ENCODE results near the gene ZNF620.
A peak's percentile ranks its signal among the peaks of the same experiment; 100 is the strongest.
"Not testable (repeated sequence)": the region's sequence is repeated elsewhere in the genome, so short reads cannot be mapped to it uniquely, and the experiment has no call there.

ZNF620 gene

GRCh38 chr3:40504636-40505430 lies 1.0 kb upstream of the ZNF620 start:
- DNase-seq: no peak

DNA sequence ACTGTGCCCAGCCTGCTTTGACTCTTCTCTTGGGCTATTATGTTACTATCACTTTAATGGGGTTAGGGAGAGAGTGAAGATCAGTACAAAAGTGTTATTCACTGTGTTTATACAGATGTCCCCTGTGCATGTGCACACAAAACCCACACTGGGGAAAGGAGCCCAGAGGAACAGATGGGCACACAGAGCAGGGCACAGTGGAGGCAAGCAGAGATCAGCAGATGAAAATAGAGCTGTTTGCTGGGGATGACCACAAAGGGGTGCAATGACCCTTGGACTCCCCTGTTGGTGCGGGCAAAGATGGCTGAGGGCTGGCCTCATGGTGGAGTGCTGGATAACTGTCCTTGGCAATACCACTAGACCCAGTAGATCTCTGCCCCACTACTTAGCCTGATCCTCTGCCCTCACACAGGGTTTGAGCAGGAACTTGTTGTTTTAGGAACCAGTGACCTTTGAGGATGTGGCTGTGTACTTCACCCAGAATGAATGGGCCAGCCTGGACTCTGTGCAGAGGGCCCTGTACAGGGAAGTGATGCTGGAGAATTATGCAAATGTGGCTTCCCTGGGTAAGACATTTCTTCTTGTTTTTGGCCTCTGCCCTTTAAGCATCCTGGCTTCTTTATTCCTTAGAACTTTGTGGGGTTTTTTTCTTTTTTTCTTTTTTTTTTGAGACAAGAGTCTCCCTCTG lies 5.3 kb downstream of the ZNF620 start:
- no peak for DNase-seq

DNA sequence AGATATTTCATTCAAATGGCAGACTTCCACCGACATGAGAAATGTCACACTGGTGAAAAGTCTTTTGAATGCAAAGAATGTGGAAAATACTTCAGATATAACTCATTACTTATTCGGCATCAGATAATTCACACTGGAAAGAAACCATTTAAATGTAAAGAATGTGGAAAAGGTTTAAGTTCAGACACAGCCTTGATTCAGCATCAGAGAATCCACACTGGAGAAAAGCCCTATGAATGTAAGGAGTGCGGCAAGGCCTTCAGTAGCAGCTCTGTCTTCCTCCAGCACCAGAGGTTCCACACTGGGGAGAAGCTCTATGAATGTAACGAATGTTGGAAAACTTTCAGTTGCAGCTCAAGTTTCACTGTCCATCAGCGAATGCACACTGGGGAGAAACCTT lies 10.4 kb downstream of the ZNF620 start:
- no peak for DNase-seq

GRCh38 chr3:40518067-40518466 lies 12.2 kb downstream of the ZNF620 start:
- DNase-seq: no peak

GRCh38 chr3:40518848-40519247 lies 13.0 kb downstream of the ZNF620 start:
- no peak for DNase-seq

DNA sequence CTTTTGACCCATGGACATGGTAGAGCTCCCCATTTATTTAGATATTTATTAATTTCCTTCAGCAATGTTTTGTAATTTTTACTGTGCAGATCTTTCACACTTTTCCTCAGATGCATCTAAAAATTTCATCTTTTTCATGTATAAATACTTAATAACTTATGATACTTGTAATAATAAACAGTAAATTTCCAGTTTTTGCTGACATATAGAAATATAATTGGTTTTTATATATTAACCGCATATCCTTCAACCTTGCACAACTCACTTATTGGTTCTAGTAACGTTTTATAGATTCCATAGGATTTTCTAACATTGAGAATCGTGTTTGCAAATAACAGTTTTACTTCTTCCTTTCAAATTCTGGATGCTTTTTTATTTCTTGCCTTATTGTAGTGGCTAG lies 15.4 kb downstream of the ZNF620 start:
- no peak for DNase-seq

DNA sequence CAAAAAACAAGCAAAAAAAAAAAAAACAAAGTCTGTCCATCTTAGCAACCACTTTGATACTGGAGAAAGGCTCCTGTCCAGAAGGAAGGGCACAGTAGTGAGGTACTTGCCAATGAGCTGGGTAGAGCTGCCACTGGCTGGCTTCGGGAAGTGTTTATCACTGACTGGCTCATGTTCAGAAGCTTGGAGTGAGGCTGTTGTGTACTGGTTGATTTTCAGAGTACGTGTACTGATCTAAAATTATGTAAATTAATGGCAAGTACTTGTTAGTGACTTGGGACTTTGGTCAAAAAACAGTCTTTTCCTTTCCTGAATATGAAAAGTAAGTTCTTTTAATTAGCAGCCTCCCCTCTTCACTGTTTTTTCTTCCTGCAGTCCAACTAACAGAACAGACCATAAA lies 17.9 kb downstream of the ZNF620 start:
- no peak for DNase-seq

GRCh38 chr3:40524222-40524567 lies 18.4 kb downstream of the ZNF620 start:
- no peak for DNase-seq

GRCh38 chr3:40524568-40525285 lies 18.9 kb downstream of the ZNF620 start, which contains the start of gene ZNF621:
TSS of gene ZNF621 (plus strand) at chr3:40524960. CDS start at chr3:40525841, 881 bp downstream.
- DNase-seq: peak; percentile 41

GRCh38 chr3:40528426-40528825 lies 22.6 kb downstream of the ZNF620 start:
- no peak for DNase-seq

DNA sequence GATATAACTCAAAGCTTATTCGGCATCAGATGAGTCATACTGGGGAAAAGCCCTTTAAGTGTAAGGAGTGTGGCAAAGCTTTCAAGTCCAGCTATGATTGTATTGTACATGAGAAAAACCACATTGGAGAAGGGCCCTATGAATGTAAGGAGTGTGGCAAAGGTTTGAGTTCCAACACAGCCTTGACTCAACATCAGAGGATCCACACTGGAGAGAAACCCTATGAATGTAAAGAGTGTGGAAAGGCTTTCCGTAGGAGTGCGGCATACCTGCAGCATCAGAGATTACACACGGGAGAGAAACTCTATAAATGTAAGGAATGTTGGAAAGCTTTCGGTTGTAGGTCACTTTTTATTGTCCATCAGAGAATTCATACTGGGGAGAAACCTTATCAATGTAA lies 26.4 kb downstream of the ZNF620 start:
- DNase-seq: no peak

DNA sequence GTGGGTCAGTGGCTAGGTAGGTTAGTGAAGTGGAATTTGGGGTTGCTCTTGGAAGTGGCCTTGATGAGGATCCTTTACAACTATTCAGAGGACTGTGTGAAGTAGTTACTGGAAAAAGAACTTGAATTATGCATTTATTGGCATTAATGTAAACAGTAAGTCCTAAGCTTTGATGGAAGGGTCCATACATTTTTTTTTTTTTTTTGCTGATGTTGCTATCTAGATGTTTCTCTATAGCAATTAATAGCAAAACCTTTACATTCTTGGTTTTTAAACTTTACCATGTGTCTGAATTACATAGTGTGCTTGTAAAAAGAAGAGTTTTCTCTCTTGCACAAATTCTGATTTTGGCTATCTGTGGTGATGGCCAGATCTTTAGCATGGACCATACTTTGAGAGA lies 28.4 kb downstream of the ZNF620 start:
- no peak for DNase-seq

DNA sequence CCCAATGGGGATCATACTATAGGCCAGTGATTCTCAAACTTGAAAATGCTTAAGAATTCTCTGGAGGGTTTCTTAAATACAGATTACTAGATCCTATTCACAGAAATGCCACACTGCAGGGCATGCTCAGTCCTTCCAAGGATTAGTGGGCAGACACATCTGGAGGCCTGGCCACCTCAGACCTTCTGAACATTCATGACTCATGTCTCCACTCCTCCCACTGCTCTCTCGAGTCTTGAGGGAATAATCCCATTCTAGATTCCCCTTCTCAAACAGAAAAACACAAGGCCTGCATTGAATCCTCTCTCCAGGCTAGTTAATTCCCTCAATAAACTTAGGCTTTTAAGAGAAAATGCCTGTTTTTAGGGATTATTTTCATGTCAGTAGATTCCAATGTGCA lies 41.0 kb downstream of the ZNF620 start:
- no peak for DNase-seq

DNA sequence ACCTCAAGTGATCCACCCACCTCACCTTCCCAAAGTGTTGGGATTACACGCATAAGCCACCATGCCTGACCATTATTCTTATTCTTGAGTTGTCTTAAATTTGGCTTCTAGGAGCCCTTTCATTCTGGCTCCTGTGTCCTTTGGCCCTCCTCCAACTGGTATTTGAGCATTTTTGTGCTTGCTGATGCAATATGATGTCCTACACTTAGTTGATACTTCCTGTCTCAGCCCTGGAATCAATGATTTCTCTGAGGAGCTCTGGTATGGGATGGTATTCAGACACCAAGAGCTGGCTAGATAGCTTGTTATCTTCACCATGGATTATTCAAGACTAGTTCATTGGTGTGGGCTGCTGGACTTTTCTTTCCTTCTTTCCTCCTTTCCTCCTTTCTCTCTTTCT lies 44.3 kb downstream of the ZNF620 start:
- no peak for DNase-seq

GRCh38 chr3:40557575-40558161 lies 51.8 kb downstream of the ZNF620 start:
- DNase-seq: no peak

GRCh38 chr3:40562482-40562881 lies 56.6 kb downstream of the ZNF620 start:
- DNase-seq: not testable (repeated sequence)

DNA sequence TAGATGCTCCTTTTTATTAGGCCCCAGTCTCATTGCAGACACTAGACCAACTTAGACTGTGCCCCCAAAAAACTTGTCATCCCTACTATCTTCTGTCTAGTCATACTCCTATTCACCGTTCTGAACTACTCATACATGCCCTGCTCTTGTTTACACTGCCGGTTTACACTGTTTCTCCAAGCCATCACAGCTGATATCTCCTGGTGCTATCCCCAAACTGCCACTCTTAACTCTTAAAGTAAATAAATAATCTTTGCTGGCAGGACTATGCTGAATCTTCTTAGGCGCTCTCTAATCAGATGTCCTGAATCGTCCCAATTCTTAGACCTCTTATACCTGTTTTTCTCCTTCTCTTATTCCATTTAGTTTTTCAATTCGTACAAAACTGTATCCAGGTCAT lies 59.8 kb downstream of the ZNF620 start:
- not testable (repeated sequence) for DNase-seq

DNA sequence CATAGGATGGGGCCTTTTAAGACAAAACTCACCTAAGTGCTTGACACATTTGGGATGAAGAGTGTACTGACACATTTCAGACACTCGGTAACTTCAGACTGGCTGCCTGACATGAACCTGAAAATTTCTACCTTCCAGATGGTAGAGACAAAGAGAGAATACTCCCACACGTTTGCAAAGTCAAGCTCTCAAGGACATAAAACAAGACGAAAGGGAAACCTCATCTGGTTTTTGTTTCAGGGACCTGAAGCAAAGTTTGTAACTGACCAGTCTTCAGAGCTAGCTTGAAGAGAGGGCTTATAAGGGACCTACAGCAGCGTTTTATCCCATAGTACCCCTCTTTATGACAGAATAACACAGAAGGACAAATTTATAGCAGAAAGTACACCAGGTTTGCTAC lies 60.9 kb downstream of the ZNF620 start:
- no peak for DNase-seq

Data from NCI-H1436 (cell line).